IMR-90 (cell line): Measurements from ENCODE around the gene ILDR2. TPM values are rescaled to one million over a fixed set of nuclear protein-coding genes. Genes with fewer than 3 reads are reported as not detected.

Experiments
- ATAC-seq: fragments of 200-7000 bp; cut with Tn5 transposase; 2 replicates; pipeline ENCODE4 v1.9.1; 2020; ENCODE audit warnings: low read depth, mild to moderate bottlenecking, moderate library complexity
- BruUV-seq: library from RNA; stranded (reverse); fragments of 400-500 nt; replicated peaks from 2 replicates; lab custom pipeline; 2021; lab: Mats Ljungman, UMichigan
- CTCF ChIA-PET: fragments of 300-600 bp; formaldehyde crosslinking; extraction: SDS; loops from one replicate; lab custom pipeline; 2021; ENCODE audit warnings: antibody characterized with exemption; lab: Yijun Ruan, JAX
- POLR2A ChIA-PET: fragments of 300-600 bp; sonication (Branson Sonifier 250); formaldehyde crosslinking; loops from one replicate; lab custom pipeline; 2022; ENCODE audit warnings: antibody characterized with exemption; ENCODE audit not compliant: unreplicated experiment; lab: Charles Lee
- DNase-seq: peaks from one replicate; pipeline ENCODE4 v3.0.0; 2013
- H2AFZ ChIP-seq: replicated peaks from 2 replicates; pipeline ENCODE3; 2013; ENCODE audit warnings: low read length, mild to moderate bottlenecking; ENCODE audit not compliant: poor library complexity
- H2AK5ac ChIP-seq: 2 replicates; pipeline ENCODE4 v1.6.1; 2013; ENCODE audit warnings: low read depth, low read length, inconsistent platforms
- H2AK9ac ChIP-seq: replicated peaks from 2 replicates; pipeline ENCODE3; 2013; ENCODE audit warnings: mild to moderate bottlenecking, low read depth, low read length, moderate library complexity; ENCODE audit not compliant: poor library complexity
- H2BK120ac ChIP-seq: 2 replicates; pipeline ENCODE4 v1.6.1; 2013; ENCODE audit warnings: low read depth, low read length, inconsistent platforms
- H2BK15ac ChIP-seq: 3 replicates; pipeline ENCODE4 v1.6.1; 2013; ENCODE audit warnings: low read depth, low read length, inconsistent platforms
- H2BK20ac ChIP-seq: 2 replicates; pipeline ENCODE4 v1.6.1; 2013; ENCODE audit warnings: low read depth, mild to moderate bottlenecking, inconsistent platforms, low read length, moderate library complexity
- H2BK5ac ChIP-seq: 2 replicates; pipeline ENCODE4 v1.6.1; 2013; ENCODE audit warnings: mild to moderate bottlenecking, low read depth, low read length, inconsistent platforms; ENCODE audit not compliant: poor library complexity, severe bottlenecking
- H3K14ac ChIP-seq: replicated peaks from 2 replicates; pipeline ENCODE4 v1.6.1; 2013; ENCODE audit warnings: low read depth, low read length, inconsistent platforms
- H3K18ac ChIP-seq: 2 replicates; pipeline ENCODE4 v1.6.1; 2013; ENCODE audit warnings: low read depth, low read length, control low read depth
- H3K23ac ChIP-seq: 2 replicates; pipeline ENCODE4 v1.6.1; 2013; ENCODE audit warnings: low read depth, low read length, inconsistent platforms
- H3K27ac ChIP-seq: 2 replicates; pipeline ENCODE4 v1.5.1; 2013; ENCODE audit warnings: mild to moderate bottlenecking, control low read depth, low read length; ENCODE audit not compliant: insufficient read depth
- H3K27me3 ChIP-seq: 2 replicates; pipeline ENCODE4 v1.6.1; 2013; ENCODE audit warnings: low read length; ENCODE audit not compliant: control insufficient read depth, insufficient read depth
- H3K36me3 ChIP-seq: 2 replicates; pipeline ENCODE4 v1.6.1; 2013; ENCODE audit warnings: low read length, mixed read lengths; ENCODE audit not compliant: control insufficient read depth, insufficient read depth
- H3K4ac ChIP-seq: 2 replicates; pipeline ENCODE4 v1.6.1; 2013; ENCODE audit warnings: low read depth, low read length, inconsistent platforms
- H3K4me1 ChIP-seq: 2 replicates; pipeline ENCODE4 v1.6.1; 2013; ENCODE audit warnings: low read length, mixed read lengths; ENCODE audit not compliant: control insufficient read depth, insufficient read depth
- H3K4me2 ChIP-seq: 2 replicates; pipeline ENCODE4 v1.6.1; 2013; ENCODE audit warnings: low read depth, mild to moderate bottlenecking, control low read depth, low read length, moderate library complexity
- H3K4me3 ChIP-seq: 2 replicates; pipeline ENCODE4 v1.5.1; 2013; ENCODE audit warnings: low read depth, mild to moderate bottlenecking, control low read depth, low read length, moderate library complexity; ENCODE audit not compliant: insufficient read depth
- H3K56ac ChIP-seq: 2 replicates; pipeline ENCODE4 v1.6.1; 2013; ENCODE audit warnings: low read length, inconsistent platforms; ENCODE audit not compliant: insufficient read depth; ENCODE audit errors: extremely low read depth
- H3K79me1 ChIP-seq, 2 experiments: 2 replicates each; pipeline ENCODE4 v1.6.1; 2013; ENCODE audit warnings: low read length in 2 of 2, inconsistent platforms in 1 of 2, low read depth in 1 of 2
- H3K9ac ChIP-seq: 2 replicates; pipeline ENCODE4 v1.6.1; 2013; ENCODE audit warnings: low read depth, low read length, control low read depth
- H3K9me1 ChIP-seq: 2 replicates; pipeline ENCODE4 v1.6.1; 2013; ENCODE audit warnings: low read length, inconsistent platforms; ENCODE audit not compliant: insufficient read depth
- H3K9me3 ChIP-seq: 2 replicates; pipeline ENCODE4 v1.6.1; 2013; ENCODE audit warnings: low read length; ENCODE audit not compliant: control insufficient read depth, insufficient read depth
- H4K20me1 ChIP-seq: 2 replicates; pipeline ENCODE4 v1.6.1; 2013; ENCODE audit warnings: low read length, inconsistent platforms; ENCODE audit not compliant: insufficient read depth
- H4K5ac ChIP-seq: 2 replicates; pipeline ENCODE4 v1.6.1; 2013; ENCODE audit warnings: mild to moderate bottlenecking, low read depth, low read length, control low read depth
- H4K8ac ChIP-seq, 2 experiments: 2 replicates each; pipeline ENCODE4 v1.6.1; 2013; ENCODE audit warnings: low read depth in 2 of 2, low read length in 2 of 2, control low read depth in 1 of 2, inconsistent platforms in 1 of 2
- H4K91ac ChIP-seq: 2 replicates; pipeline ENCODE4 v1.6.1; 2013; ENCODE audit warnings: low read depth, low read length, inconsistent platforms; ENCODE audit not compliant: insufficient read depth
- BHLHE40 ChIP-seq: fragments of 150-350 bp; IDR thresholded peaks from 2 replicates; pipeline ENCODE4 v1.6.1; 2016; ENCODE audit warnings: mild to moderate bottlenecking, low read depth, low read length
- CEBPB ChIP-seq: IDR thresholded peaks from 2 replicates; pipeline ENCODE4 v1.6.1; 2012; ENCODE audit warnings: low read depth, low read length, improper control_type of control experiment
- CHD1 ChIP-seq: IDR thresholded peaks from 2 replicates; pipeline ENCODE4 v1.6.1; 2012; ENCODE audit warnings: low read depth, low read length, improper control_type of control experiment
- ELK1 ChIP-seq: fragments of 150-350 bp; IDR thresholded peaks from 2 replicates; pipeline ENCODE4 v1.6.1; 2016; ENCODE audit warnings: low read depth, mild to moderate bottlenecking, low read length, moderate library complexity, borderline replicate concordance
- NFE2L2 ChIP-seq: fragments of 150-350 bp; IDR thresholded peaks from 2 replicates; pipeline ENCODE4 v1.6.1; 2016; ENCODE audit warnings: low read depth, mild to moderate bottlenecking, low read length
- POLR2A ChIP-seq: IDR thresholded peaks from 2 replicates; pipeline ENCODE4 v1.6.1; 2012; ENCODE audit warnings: mild to moderate bottlenecking, low read depth, low read length
- RAD21 ChIP-seq: IDR thresholded peaks from 2 replicates; pipeline ENCODE4 v1.6.1; 2012; ENCODE audit warnings: low read length, improper control_type of control experiment
- RCOR1 ChIP-seq: IDR thresholded peaks from 2 replicates; pipeline ENCODE4 v1.6.1; 2012; ENCODE audit warnings: mild to moderate bottlenecking, low read length, improper control_type of control experiment; ENCODE audit not compliant: insufficient replicate concordance
- USF2 ChIP-seq: fragments of 150-350 bp; IDR thresholded peaks from 2 replicates; pipeline ENCODE4 v1.6.1; 2017; ENCODE audit warnings: mild to moderate bottlenecking, antibody characterized with exemption, low read length, low read depth
- WGBS, 2 experiments: methylation state at CpG; one replicate each; pipeline versions ENCODE4 v1.1.5 to v1.1.7; 2013; ENCODE audit warnings: missing lambda C conversion rate in 2 of 2; ENCODE audit not compliant: insufficient read length in 1 of 2; ENCODE audit errors: extremely low coverage in 2 of 2; 5-methylcytosine and 5-hydroxymethylcytosine counted together
- dilution Hi-C: fragments of 300-500 bp; cut with HindIII; formaldehyde crosslinking; loops from one replicate; pipeline ENCODE4 v1.14.3; 2018; ENCODE audit warnings: low sequenced_read_pairs; ENCODE audit not compliant: unreplicated experiment
- in situ Hi-C: fragments of 300-500 bp; cut with MboI; formaldehyde crosslinking; loops from 3 replicates; pipeline ENCODE4 v1.14.3; 2019; ENCODE audit warnings: low sequenced_read_pairs, inconsistent platforms, mixed read lengths
- intact Hi-C: fragments of 100-400 bp; cut with micrococcal nuclease; formaldehyde crosslinking; loops from 2 replicates; pipeline ENCODE4 v1.10.0; 2022
- polyA plus RNA-seq, 3 experiments: library from polyadenylated mRNA; depleted of rRNA; stranded (reverse); fragments of >200 nt; gene quantifications; 2 replicates each; pipeline ENCODE4 v1.2.3, GENCODE V29; 2012; ENCODE audit warnings: low replicate concordance in 1 of 3
- total RNA-seq: library from RNA; depleted of rRNA; stranded (reverse); fragments of >200 nt; gene quantifications from 2 replicates; pipeline ENCODE4 v1.2.3, GENCODE V29; 2012

The ILDR2 gene
- total and polyA plus RNA-seq, 2 of the 4 experiments (the other 2 are of a cell fraction), result under 0.01 TPM; not detected in 1

- H2AK5ac ChIP-seq, result no peak overlapping the region
- H2BK20ac ChIP-seq, result no peak overlapping the region
- H4K8ac ChIP-seq, result no peak overlapping the region
- POLR2A ChIA-PET, result no interaction called here
- H3K14ac ChIP-seq, result no peak overlapping the region
- no peak overlapping the region for H2BK15ac ChIP-seq
- no CpG with 5 or more reads among the region's 4 CpGs for WGBS, 2 experiments
- DNase-seq (no peak), ATAC-seq (no peak)
- H3K23ac ChIP-seq, result no peak overlapping the region
- in situ Hi-C loops, result no loop called here
- no peak overlapping the region for H2AK9ac ChIP-seq
- intact Hi-C loops, result no loop called here
- no peak overlapping the region for H3K4me3 ChIP-seq
- H3K4ac ChIP-seq, result no peak overlapping the region
- H3K9ac ChIP-seq, result no peak overlapping the region
- H3K27ac ChIP-seq, result no peak overlapping the region
- BruUV-seq, result no TSS peak
- dilution Hi-C loops, result no loop called here
- no peak overlapping the region for H4K5ac ChIP-seq
- H4K20me1 ChIP-seq, result no peaks in the 10 kb centered on the region; the same call in none of the 2 replicates
- no peak overlapping the region for H4K91ac ChIP-seq
- H3K9me1 ChIP-seq, result peaks cover 7% of the 10 kb centered on the region; the same call in 1 of the 2 replicates
- H3K27me3 ChIP-seq, result no peaks in the 10 kb centered on the region
- CTCF ChIA-PET, result no interaction called here
- peaks cover 11% of the 10 kb centered on the region for H3K36me3 ChIP-seq
- no peak overlapping the region for H2BK5ac ChIP-seq
- H2AFZ ChIP-seq, result no peak overlapping the region
- H3K4me2 ChIP-seq, result no peak overlapping the region
- H3K9me3 ChIP-seq, result no peaks in the 10 kb centered on the region
- H3K56ac ChIP-seq, result no peak overlapping the region
- TF ChIP-seq POLR2A, result no peak
- no peak for TF ChIP-seq CEBPB
- no peak for TF ChIP-seq NFE2L2
- TF ChIP-seq RCOR1, result no peak
- no peak for TF ChIP-seq CHD1
- TF ChIP-seq ELK1, result no peak
- TF ChIP-seq BHLHE40, result no peak
- TF ChIP-seq RAD21, result no peak
- no peak for TF ChIP-seq USF2
- no peak overlapping the region for H2BK120ac ChIP-seq
- H3K79me1 ChIP-seq, result peaks cover 36 to 39% of the 10 kb centered on the region in 2 experiments
- no peak overlapping the region for H3K18ac ChIP-seq
- peaks cover 2% of the 10 kb centered on the region; the same call in 1 of the 2 replicates for H3K4me1 ChIP-seq
Measured at GRCh38 chr1:166870584-166870983, 104.8 kb downstream of the ILDR2 start.
